ENCODE measurements around the gene CYP2D6. TPM values are rescaled to one million over a fixed set of nuclear protein-coding genes. Genes with fewer than 3 reads are reported as not detected.

CYP2D6 gene
- total and polyA plus RNA-seq, 10 of the 15 experiments (the other 5 are each of a cell fraction or from before 2014, with no cell fraction given) = 0.08 to 1.4 (median 0.39) TPM

DNA sequence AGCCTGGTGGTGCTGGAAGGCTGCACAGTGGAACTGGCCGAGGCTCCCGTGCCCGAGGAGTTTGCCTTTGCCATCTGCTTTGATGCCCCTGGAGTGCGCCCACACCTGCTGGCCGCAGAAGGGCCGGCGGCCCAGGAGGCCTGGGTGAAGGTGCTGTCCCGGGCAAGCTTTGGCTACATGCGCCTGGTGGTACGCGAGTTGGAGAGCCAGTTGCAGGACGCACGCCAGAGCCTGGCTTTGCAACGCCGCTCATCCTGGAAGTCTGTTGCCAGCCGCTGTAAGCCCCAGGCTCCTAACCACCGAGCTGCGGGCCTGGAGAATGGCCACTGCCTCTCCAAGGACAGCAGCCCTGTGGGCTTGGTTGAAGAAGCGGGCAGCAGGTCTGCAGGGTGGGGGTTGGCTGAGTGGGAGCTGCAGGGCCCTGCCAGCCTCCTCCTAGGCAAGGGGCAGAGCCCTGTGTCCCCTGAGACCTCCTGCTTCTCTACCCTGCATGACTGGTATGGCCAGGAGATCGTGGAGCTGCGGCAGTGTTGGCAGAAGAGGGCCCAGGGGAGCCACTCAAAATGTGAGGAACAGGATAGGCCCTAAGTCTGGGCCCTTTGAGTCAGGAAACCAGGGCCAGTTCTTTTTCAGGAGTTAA, 53.0 kb downstream of the CYP2D6 start:
- H3K4me3 ChIP-seq = no peak overlapping the region
- no peak for ATAC-seq
- no peaks in the 10 kb centered on the region for H4K20me1 ChIP-seq (ENCODE audit: control insufficient read depth, insufficient read depth)
- RAD21 ChIA-PET (ENCODE audit: unreplicated experiment) = no interaction called here
- intact Hi-C loops (cut with micrococcal nuclease; ENCODE audit: unreplicated experiment) = loop anchor here (2.0 kb wide), 1 partner anchor 47 kb away; no protein-coding TSS in a partner anchor
- in situ Hi-C loops (cut with MboI) = no loop called here
- H3K9me3 ChIP-seq (replicated peaks; ENCODE audit: control insufficient read depth, insufficient read depth, low read length) = no peaks in the 10 kb centered on the region
- peaks cover 21% of the 10 kb centered on the region for H3K79me2 ChIP-seq (ENCODE audit: control insufficient read depth, insufficient read depth, low read length)
- FAIRE-seq = no peak
- no peaks in the 10 kb centered on the region for H3K27me3 ChIP-seq (replicated peaks in 1 of 2; ENCODE audit: control insufficient read depth in 2 of 2, insufficient read depth in 2 of 2, low read length in 1 of 2)
- no peak for DNase-seq (ENCODE audit: low read depth, low spot score)
- CTCF ChIA-PET = no interaction called here
- peaks cover 0 to 4% of the 10 kb centered on the region in 2 experiments; a peak in 2 of 4 replicates for H3K36me3 ChIP-seq (ENCODE audit: control insufficient read depth in 2 of 2, insufficient read depth in 2 of 2, low read length in 1 of 2)
- no TSS peak for BruUV-seq (replicated peaks)
- no peak overlapping the region for H3K4me2 ChIP-seq (ENCODE audit: control insufficient read depth, insufficient read depth)
- POLR2A ChIA-PET = interaction anchor here (1.7 to 3.9 kb wide), 3 partner anchors 8 to 131 kb away, joined by 5 to 47 read pairs (median 21); partner anchors contain the start of genes CENPM, NAGA and NDUFA6
- H3K27ac ChIP-seq (ENCODE audit: control insufficient read depth, insufficient read depth) = no peak overlapping the region
- H3K4me1 ChIP-seq (ENCODE audit: control insufficient read depth, insufficient read depth, low read length) = peaks cover 15% of the 10 kb centered on the region
- SMC1A ChIA-PET (ENCODE audit: uncharacterized antibody, unreplicated experiment) = no interaction called here
- 95% methylated on average over 21 of the region's 21 CpGs for WGBS (ENCODE audit: insufficient coverage, insufficient replicate concordance, low lambda C conversion rate, missing lambda C conversion rate)
- H3K9ac ChIP-seq (ENCODE audit: control insufficient read depth, insufficient read depth, low read length) = no peak overlapping the region
- H2AFZ ChIP-seq (ENCODE audit: control insufficient read depth, low read depth, low read length) = no peak overlapping the region
- TF ChIP-seq ESRRA (IDR thresholded peaks at IDR 0.05; ENCODE audit: low read length) (no peak), POLR2A (IDR thresholded peaks at IDR 0.05; ENCODE audit: low read depth, low read length) (no peak), NFXL1 (IDR thresholded peaks at IDR 0.05; ENCODE audit: borderline replicate concordance) (no peak), ZSCAN29 (IDR thresholded peaks at IDR 0.05) (no peak), EP300 (IDR thresholded peaks at IDR 0.05; ENCODE audit: borderline replicate concordance in 1 of 2, control insufficient read depth in 1 of 2, low read depth in 2 of 2, low read length in 2 of 2) (no peak), SUZ12 (IDR thresholded peaks at IDR 0.05; ENCODE audit: unreplicated experiment) (no peak), SMAD5 (IDR thresholded peaks at IDR 0.05; ENCODE audit: low read depth) (no peak), STAT3 (IDR thresholded peaks at IDR 0.05; ENCODE audit: low read depth, low read length) (no peak), MYC (IDR thresholded peaks at IDR 0.05; ENCODE audit: insufficient read depth, insufficient read length, insufficient replicate concordance, low read length, severe bottlenecking) (no peak), MXI1 (IDR thresholded peaks at IDR 0.05; ENCODE audit: low read depth, low read length) (no peak), PAX5 (IDR thresholded peaks at IDR 0.05; ENCODE audit: borderline replicate concordance, low read depth, low read length) (no peak), SREBF2 (IDR thresholded peaks at IDR 0.05; ENCODE audit: low read length) (no peak), CBX5 (IDR thresholded peaks at IDR 0.05; ENCODE audit: low read depth) (no peak)
- TF ChIP-seq, protein P1, sequence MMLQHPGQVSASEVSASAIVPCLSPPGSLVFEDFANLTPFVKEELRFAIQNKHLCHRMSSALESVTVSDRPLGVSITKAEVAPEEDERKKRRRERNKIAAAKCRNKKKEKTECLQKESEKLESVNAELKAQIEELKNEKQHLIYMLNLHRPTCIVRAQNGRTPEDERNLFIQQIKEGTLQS (IDR thresholded peaks at IDR 0.05; ENCODE audit: borderline replicate concordance, extremely low read depth, low read depth, low read length) = no peak
- TF ChIP-seq, protein P2, sequence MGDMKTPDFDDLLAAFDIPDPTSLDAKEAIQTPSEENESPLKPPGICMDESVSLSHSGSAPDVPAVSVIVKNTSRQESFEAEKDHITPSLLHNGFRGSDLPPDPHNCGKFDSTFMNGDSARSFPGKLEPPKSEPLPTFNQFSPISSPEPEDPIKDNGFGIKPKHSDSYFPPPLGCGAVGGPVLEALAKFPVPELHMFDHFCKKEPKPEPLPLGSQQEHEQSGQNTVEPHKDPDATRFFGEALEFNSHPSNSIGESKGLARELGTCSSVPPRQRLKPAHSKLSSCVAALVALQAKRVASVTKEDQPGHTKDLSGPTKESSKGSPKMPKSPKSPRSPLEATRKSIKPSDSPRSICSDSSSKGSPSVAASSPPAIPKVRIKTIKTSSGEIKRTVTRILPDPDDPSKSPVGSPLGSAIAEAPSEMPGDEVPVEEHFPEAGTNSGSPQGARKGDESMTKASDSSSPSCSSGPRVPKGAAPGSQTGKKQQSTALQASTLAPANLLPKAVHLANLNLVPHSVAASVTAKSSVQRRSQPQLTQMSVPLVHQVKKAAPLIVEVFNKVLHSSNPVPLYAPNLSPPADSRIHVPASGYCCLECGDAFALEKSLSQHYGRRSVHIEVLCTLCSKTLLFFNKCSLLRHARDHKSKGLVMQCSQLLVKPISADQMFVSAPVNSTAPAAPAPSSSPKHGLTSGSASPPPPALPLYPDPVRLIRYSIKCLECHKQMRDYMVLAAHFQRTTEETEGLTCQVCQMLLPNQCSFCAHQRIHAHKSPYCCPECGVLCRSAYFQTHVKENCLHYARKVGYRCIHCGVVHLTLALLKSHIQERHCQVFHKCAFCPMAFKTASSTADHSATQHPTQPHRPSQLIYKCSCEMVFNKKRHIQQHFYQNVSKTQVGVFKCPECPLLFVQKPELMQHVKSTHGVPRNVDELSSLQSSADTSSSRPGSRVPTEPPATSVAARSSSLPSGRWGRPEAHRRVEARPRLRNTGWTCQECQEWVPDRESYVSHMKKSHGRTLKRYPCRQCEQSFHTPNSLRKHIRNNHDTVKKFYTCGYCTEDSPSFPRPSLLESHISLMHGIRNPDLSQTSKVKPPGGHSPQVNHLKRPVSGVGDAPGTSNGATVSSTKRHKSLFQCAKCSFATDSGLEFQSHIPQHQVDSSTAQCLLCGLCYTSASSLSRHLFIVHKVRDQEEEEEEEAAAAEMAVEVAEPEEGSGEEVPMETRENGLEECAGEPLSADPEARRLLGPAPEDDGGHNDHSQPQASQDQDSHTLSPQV (IDR thresholded peaks at IDR 0.05) = no peak
- TF ChIP-seq, protein P3, sequence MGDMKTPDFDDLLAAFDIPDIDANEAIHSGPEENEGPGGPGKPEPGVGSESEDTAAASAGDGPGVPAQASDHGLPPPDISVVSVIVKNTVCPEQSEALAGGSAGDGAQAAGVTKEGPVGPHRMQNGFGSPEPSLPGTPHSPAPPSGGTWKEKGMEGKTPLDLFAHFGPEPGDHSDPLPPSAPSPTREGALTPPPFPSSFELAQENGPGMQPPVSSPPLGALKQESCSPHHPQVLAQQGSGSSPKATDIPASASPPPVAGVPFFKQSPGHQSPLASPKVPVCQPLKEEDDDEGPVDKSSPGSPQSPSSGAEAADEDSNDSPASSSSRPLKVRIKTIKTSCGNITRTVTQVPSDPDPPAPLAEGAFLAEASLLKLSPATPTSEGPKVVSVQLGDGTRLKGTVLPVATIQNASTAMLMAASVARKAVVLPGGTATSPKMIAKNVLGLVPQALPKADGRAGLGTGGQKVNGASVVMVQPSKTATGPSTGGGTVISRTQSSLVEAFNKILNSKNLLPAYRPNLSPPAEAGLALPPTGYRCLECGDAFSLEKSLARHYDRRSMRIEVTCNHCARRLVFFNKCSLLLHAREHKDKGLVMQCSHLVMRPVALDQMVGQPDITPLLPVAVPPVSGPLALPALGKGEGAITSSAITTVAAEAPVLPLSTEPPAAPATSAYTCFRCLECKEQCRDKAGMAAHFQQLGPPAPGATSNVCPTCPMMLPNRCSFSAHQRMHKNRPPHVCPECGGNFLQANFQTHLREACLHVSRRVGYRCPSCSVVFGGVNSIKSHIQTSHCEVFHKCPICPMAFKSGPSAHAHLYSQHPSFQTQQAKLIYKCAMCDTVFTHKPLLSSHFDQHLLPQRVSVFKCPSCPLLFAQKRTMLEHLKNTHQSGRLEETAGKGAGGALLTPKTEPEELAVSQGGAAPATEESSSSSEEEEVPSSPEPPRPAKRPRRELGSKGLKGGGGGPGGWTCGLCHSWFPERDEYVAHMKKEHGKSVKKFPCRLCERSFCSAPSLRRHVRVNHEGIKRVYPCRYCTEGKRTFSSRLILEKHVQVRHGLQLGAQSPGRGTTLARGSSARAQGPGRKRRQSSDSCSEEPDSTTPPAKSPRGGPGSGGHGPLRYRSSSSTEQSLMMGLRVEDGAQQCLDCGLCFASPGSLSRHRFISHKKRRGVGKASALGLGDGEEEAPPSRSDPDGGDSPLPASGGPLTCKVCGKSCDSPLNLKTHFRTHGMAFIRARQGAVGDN (IDR thresholded peaks at IDR 0.05) = no peak

All from GM12878 (cell line).